ENCODE measurements around the gene NSMCE1.
"Not testable (repeated sequence)": the region's sequence is repeated elsewhere in the genome, so short reads cannot be mapped to it uniquely, and the experiment has no call there.

NSMCE1 gene

DNA sequence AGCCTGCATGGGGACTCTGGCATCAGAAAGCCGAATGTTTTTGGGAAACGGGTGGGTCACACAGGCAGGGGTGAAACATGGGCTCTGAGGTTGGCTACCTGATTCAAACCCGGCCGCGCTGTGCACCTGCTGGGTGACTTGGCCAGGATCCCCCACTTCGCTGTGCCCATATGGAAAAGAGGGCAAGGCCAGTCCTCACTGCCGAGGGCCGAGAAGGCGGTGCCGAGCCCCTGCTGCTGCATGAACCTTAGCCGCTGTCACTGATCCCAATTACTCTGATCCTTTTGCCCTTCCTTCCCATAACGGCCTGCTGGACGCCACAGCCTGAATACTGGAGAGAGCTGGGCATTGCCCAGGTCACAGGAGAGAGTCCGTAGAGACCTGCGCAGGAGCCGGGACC, 47.6 kb downstream of the NSMCE1 start:
- DNase-seq (ENCODE audit: low read depth, low spot score): no peak
- no peak overlapping the region for H3K27ac ChIP-seq

GRCh38 chr16:27220527-27220926, 48.0 kb downstream of the NSMCE1 start:
- no peak overlapping the region for H3K27ac ChIP-seq
- DNase-seq (ENCODE audit: low read depth, low spot score): no peak

- H3K27ac ChIP-seq: no peak overlapping the region
- no peak for DNase-seq (ENCODE audit: low read depth, low spot score)
Observed at GRCh38 chr16:27220120-27220519, 48.5 kb downstream of the NSMCE1 start.

DNA sequence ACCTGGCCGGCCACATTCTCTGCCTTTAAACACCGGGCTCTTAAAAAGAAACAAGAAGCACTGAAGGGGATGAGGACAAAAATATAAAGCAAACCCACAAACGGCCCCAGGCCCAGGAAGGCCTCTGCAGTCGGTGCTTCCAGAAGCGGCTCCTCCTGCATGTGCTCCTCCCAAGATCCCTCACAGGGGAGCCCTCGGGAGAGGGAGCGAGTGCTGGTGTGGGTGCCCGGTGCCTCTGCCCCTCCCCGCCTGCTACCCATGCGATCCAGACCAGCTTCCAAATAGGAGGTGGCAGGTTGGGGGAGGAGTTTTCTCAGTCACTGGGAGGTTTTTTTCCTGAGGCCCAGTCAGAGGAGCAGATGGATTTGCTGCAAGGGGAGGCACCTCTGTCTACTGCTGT, 49.4 kb downstream of the NSMCE1 start:
- H3K27ac ChIP-seq: no peak overlapping the region
- no peak for DNase-seq (ENCODE audit: low read depth, low spot score)

DNA sequence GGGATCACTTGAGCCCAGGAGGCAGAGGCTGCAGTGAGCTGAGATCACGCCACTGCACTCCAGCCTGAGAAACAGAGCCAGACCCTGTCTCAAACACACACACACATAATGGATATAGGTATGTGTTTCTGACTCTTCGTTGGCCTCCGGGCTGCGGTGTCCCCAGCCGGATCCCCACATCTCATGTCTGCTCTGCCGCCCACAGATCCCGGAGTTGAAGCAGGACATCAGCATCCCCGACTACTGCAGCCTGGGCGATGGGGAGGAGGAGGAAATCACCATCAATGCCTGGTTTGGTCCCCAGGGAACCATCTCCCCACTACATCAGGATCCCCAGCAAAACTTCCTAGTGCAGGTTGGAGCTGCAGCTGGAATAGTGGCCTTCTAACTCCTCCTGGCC, 49.8 kb downstream of the NSMCE1 start:
- no peak for DNase-seq (ENCODE audit: low read depth, low spot score)
- H3K27ac ChIP-seq: no peak overlapping the region

DNA sequence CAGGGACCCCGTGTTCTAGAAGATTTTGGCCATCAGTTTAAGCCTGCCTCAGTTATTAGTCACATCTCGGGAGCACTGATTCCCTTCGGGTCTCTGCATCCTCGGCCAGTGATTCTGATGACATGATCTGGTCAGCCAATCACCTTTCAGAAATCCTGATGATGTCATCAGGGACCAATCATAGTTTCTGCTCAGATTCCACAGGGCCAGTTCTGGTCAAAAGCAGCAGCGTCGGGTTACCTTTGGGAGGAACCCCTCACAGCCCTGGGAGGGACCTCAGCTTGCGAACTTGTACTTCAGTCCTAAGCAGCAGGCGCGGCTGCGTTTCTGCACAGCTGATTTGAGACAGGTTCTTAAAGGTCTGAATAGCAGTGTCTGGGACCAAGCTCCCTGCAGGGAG, 51.3 kb downstream of the NSMCE1 start:
- no peak overlapping the region for H3K27ac ChIP-seq
- no peak for DNase-seq (ENCODE audit: low read depth, low spot score)

DNA sequence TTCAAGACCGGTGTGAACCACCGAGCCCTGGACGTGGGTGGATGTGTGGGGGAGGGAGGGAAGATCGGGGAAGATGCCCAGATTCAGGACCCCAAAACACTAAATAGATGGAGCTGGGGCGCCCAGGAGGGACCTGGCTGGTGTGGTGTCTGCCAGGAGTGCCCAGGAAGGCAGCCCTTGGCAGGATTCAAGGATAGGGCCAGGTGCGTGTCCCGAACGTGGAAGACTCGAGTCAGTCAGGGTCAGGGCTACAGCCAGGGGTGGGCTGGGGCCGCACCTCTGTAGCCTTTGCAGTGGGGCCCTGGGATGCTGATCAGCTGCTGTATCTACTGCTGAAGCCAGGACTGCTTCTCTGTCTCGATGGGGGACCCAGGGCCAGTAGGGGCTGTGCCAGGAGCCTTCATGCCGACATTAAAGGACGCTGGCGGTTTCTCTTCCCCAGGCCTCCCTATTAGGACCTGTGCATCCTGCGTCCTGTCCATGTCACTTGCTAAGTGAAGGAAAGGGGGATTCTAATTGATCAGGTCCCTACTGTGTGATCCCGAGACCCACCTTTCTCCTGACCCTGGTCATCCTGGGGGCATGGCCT, 52.2 kb downstream of the NSMCE1 start:
- no peak overlapping the region for H3K27ac ChIP-seq
- DNase-seq (ENCODE audit: low read depth, low spot score): no peak

- DNase-seq (ENCODE audit: low read depth, low spot score): no peak
- no peak overlapping the region for H3K27ac ChIP-seq
Observed at GRCh38 chr16:27215660-27216059, 52.9 kb downstream of the NSMCE1 start.

DNA sequence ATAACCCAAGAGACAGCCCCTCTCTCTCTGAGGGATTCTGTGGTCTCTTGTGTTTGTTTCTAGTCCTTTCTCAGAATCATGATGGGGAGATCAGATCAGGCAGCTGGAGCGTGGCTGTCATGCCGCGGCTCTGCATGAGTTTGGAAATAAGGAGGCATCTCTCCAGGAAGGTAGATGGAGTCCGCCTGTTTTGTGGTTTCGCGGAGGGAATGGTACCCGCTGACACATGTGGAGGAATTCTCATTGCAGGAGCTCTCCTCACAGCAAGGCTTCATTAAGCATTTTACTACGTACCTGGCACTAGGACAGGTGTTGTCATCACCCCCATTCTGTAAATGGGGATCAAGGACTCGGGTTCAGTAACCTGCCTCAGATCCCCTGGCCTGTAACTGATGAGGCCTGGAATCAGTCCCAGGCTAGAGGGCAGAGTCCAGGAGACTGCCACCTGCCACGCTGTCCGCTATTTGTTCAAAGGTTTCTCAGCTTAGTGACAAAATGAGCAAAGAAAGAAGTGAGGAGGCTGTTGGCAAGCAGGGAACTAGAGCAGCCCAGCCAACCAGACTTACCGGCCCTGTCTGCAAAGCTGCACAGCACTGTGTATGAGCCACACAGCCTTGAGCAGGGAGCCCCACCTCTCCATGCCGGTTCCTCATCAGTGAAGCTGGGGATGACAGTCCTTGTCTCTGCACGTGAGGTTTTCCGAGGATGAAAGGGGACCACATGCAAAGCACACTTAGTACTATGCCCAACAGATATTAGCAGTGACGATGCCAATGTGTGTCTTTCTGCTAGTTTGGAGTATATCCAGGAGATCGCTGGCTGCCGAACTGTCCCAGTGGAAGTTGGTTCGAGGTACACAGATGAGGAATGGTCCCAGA, 54.2 kb downstream of the NSMCE1 start:
- DNase-seq (ENCODE audit: low read depth, low spot score): no peak
- no peak overlapping the region for H3K27ac ChIP-seq

DNA sequence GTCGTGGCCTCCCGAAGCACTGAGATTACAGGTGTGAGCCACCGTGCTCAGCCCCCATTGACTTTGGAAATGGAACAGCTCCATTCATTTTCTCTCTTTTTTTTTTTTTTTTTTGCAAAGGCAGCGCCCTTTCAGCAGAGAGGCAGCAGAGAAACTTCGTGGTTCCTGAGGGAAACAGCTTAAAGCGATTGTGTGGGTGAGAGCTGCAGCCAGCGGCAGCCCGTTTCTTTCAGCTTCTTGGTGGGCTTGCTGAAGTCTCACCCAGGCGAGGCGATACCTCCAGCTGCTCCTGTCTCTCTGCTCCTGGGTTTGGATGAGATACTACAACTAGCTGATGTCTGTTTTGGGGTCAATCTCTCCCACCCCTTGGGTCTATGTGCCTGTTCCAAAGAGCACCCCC, 57.5 kb downstream of the NSMCE1 start:
- no peak overlapping the region for H3K27ac ChIP-seq
- no peak for DNase-seq (ENCODE audit: low read depth, low spot score)

- no peak for DNase-seq (ENCODE audit: low read depth, low spot score)
- H3K27ac ChIP-seq: no peak overlapping the region
Observed at GRCh38 chr16:27210174-27210573, 58.4 kb downstream of the NSMCE1 start.

- no peak for DNase-seq (ENCODE audit: low read depth, low spot score)
- no peak overlapping the region for H3K27ac ChIP-seq
Observed at GRCh38 chr16:27209591-27209990, 59.0 kb downstream of the NSMCE1 start.

DNA sequence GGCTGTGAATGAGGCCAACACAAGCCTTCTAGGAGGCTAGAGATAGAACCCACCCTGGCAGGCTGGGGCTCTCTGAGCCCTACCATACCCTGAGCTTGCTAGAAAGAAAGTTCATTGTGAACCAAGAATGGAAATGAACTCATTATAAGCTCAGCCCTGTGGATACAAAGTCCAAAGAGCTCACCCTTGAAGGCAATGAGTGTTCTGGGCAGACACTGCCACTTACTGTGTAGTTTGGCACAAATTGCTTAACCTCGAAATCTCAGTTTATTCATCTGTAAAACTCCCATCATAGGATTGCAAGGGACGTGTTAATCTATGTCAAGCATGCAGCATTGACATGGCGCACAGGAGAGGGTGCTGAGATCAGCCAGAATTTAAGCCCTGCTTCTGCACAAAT, 59.8 kb downstream of the NSMCE1 start:
- H3K27ac ChIP-seq: no peak overlapping the region
- no peak for DNase-seq (ENCODE audit: low read depth, low spot score)

DNA sequence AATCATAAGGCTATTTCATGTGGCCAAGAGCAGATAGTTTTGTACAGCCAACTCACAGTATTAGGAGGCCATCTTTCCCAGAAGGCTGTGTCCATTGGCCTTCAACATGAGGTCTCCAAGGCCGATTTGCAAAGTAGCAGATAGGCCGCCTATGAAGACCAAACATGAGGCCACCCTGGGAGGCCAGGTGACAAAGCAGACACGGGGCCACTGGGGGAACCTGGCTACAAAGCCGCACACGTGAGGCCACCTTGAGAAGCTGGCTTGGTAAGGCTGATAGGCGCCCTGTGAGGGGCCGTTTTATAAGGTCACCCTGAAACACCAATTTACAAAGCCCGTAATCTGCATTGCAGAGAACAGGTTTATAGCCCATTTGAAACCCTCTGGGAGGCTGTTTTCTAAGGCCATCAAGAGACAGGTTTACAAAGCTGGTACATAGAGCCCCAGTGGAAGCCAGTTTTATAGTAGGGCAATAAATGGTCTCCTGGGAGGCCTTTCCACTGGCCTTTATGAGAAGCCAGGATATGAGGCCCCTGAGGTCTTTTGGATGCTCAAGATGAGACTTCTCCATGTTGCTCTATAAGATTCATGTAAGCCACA, 60.4 kb downstream of the NSMCE1 start:
- no peak for DNase-seq (ENCODE audit: low read depth, low spot score)
- H3K27ac ChIP-seq: no peak overlapping the region

GRCh38 chr16:27207121-27207520, 61.5 kb downstream of the NSMCE1 start:
- H3K27ac ChIP-seq; DNase-seq (ENCODE audit: low read depth, low spot score): not testable (repeated sequence)

- H3K27ac ChIP-seq: no peak overlapping the region
- no peak for DNase-seq (ENCODE audit: low read depth, low spot score)
Observed at GRCh38 chr16:27205423-27206065, 63.0 kb downstream of the NSMCE1 start.

DNA sequence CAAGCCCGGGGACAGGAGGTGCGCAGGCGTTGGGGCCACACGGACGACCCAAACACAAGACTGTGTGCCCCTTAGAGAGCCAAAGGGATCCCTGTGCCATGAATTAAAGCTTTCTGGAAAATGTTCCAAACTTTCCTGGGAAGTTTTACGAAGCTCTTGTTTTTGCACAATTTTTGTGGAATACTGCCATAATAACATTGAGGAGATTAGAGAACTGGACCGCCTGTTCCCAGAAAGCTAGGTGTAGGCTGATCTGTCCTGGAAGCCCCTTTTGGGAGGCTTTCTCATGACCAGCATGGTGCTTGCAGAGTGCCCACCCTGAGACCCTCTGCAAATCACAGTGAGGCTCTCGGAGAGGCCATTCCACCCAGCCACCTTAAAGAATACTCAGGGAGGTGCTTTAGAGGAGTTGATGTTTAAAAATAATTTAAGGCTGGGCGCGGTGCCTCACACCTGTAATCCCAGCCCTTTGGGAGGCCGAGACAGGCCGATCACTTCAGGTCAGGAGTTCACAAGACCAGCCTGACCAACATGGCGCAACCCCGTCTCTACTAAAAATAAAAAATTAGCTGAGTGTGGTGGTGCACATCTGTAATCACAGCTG, 64.2 kb downstream of the NSMCE1 start:
- no peak for DNase-seq (ENCODE audit: low read depth, low spot score)
- H3K27ac ChIP-seq: peak overlapping the region; percentile 90

DNA sequence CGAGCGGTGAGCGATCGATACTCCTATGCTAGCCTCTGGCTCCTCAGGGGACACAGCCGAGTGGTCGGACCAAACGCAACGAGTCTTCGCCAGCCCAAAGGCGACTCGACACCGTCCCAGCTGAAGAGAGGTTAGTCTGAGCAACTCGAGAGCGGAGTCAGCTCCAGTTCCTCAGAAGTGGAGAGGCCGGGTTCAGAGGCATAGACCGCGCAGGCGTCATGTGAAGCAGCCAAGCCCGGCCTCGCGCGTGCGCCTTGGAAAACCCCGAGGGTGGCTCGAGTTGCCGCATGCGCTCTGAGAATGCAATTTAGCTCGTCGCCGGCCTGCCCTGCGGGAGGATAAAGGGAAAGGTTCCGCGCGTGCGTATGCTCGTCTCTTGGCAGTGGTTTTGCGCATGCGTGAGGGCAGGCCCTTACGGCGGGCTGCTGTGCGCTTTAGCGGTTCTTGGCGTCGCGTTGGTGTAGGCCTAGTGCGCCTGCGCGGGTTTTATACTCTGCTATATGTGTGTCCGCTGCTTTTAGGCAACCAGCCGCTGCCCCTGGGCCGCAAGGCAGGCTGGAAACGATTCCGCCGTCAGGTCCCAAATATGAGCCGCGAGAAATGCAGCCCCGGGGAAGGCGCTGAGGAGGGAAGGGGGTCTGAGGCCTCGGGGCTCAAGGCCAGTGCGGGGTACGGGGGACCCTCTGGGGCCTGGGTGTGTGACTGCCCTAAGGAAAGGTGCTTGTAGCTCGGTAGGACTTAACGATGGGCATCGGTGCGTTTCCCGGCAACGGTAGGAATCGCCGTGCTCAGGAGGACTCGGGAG, 64.9 kb downstream of the NSMCE1 start, which contains the start of gene KDM8:
Gene KDM8 (plus strand): TSS at position 20 of the 805 bp plus-strand sequence. CDS start 6,598 bp downstream, outside the sequence.
- H3K27ac ChIP-seq: peak within 1 kb of the TSS; percentile 90
- DNase-seq (ENCODE audit: low read depth, low spot score): peak; percentile 94

DNA sequence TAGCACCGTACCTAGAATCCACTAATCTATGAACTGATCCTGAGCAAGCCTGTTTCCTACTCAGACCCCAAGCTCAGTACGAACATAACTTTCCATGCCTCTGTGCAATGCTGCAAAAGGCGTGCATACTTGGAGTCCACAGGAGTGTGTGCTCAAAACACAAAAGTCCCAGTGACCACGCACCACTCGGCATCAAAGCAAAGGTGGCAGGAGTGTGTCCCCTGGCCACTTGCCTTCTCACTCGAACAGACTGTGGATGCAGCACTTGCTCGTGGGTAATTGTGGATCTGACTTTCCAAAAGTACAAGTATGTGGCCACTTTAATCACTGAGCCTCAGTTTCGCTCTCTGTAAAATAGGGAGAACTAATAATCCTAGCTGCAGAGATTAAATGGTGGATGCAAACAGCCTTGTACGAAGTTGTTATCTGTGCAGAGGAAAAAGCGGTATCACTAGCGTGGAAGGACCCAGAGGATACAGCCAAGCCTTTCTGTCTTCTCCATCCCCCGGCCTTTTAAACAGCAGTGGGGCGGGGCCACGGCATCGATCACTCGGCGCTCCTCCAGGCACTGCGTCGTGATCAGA, 65.6 kb downstream of the NSMCE1 start:
- DNase-seq (ENCODE audit: low read depth, low spot score): peak; percentile 68
- peak overlapping the region; percentile 90 for H3K27ac ChIP-seq
